ENCODE measurements around the gene LYPLAL1.
A peak's percentile ranks its signal among the peaks of the same experiment; 100 is the strongest.

LYPLAL1 gene

GRCh38 chr1:219173758-219174459 is at the start of gene LYPLAL1:
LYPLAL1 (plus strand) TSS chr1:219173878; CDS start chr1:219173891, 13 bp downstream.
- DNase-seq (ENCODE audit: low read depth, low spot score), result peak; percentile 78

GRCh38 chr1:219124163-219124562 is 49.5 kb upstream of the LYPLAL1 start:
- no peak for DNase-seq (ENCODE audit: low read depth, low spot score)

GRCh38 chr1:219125342-219125741 is 48.3 kb upstream of the LYPLAL1 start:
- DNase-seq (ENCODE audit: low read depth, low spot score), result no peak

- DNase-seq (ENCODE audit: low read depth, low spot score), result no peak
Measured at GRCh38 chr1:219126377-219126776, 47.3 kb upstream of the LYPLAL1 start.

GRCh38 chr1:219128957-219129356 is 44.7 kb upstream of the LYPLAL1 start:
- no peak for DNase-seq (ENCODE audit: low read depth, low spot score)

- no peak for DNase-seq (ENCODE audit: low read depth, low spot score)
Measured at GRCh38 chr1:219130366-219130935, 43.2 kb upstream of the LYPLAL1 start.

- DNase-seq (ENCODE audit: low read depth, low spot score), result no peak
Measured at GRCh38 chr1:219132939-219133338, 40.7 kb upstream of the LYPLAL1 start.

- DNase-seq (ENCODE audit: low read depth, low spot score), result no peak
Measured at GRCh38 chr1:219138747-219139146, 34.9 kb upstream of the LYPLAL1 start.

- no peak for DNase-seq (ENCODE audit: low read depth, low spot score)
Measured at GRCh38 chr1:219140303-219140877, 33.3 kb upstream of the LYPLAL1 start.

- DNase-seq (ENCODE audit: low read depth, low spot score), result no peak
Measured at GRCh38 chr1:219143735-219144134, 29.9 kb upstream of the LYPLAL1 start.

GRCh38 chr1:219144658-219145315 is 28.9 kb upstream of the LYPLAL1 start:
- DNase-seq (ENCODE audit: low read depth, low spot score), result no peak

GRCh38 chr1:219147571-219148019 is 26.1 kb upstream of the LYPLAL1 start:
- no peak for DNase-seq (ENCODE audit: low read depth, low spot score)

- DNase-seq (ENCODE audit: low read depth, low spot score), result no peak
Measured at GRCh38 chr1:219149009-219149577, 24.6 kb upstream of the LYPLAL1 start.

- DNase-seq (ENCODE audit: low read depth, low spot score), result no peak
Measured at GRCh38 chr1:219149953-219150352, 23.7 kb upstream of the LYPLAL1 start.

GRCh38 chr1:219150913-219151312 is 22.8 kb upstream of the LYPLAL1 start:
- no peak for DNase-seq (ENCODE audit: low read depth, low spot score)

- DNase-seq (ENCODE audit: low read depth, low spot score), result no peak
Measured at GRCh38 chr1:219151467-219151866, 22.2 kb upstream of the LYPLAL1 start.

- no peak for DNase-seq (ENCODE audit: low read depth, low spot score)
Measured at GRCh38 chr1:219152751-219153150, 20.9 kb upstream of the LYPLAL1 start.

GRCh38 chr1:219153723-219154122 is 20.0 kb upstream of the LYPLAL1 start:
- DNase-seq (ENCODE audit: low read depth, low spot score), result no peak

- no peak for DNase-seq (ENCODE audit: low read depth, low spot score)
Measured at GRCh38 chr1:219155135-219155534, 18.5 kb upstream of the LYPLAL1 start.

- DNase-seq (ENCODE audit: low read depth, low spot score), result no peak
Measured at GRCh38 chr1:219159946-219160645, 13.6 kb upstream of the LYPLAL1 start.

GRCh38 chr1:219160967-219161366 is 12.7 kb upstream of the LYPLAL1 start:
- no peak for DNase-seq (ENCODE audit: low read depth, low spot score)

- DNase-seq (ENCODE audit: low read depth, low spot score), result no peak
Measured at GRCh38 chr1:219161371-219161770, 12.3 kb upstream of the LYPLAL1 start.

Data from smooth muscle cell of the brain vasculature (primary cell).